CD4-positive, alpha-beta T cell treated with Interleukin-6 at 100 ng/mL for 8 hours (primary cell): ENCODE measurements around the gene ITPR2.

Source experiments
- DNase-seq: peaks from one replicate; pipeline ENCODE4 v3.0.0-alpha.2; 2020; ENCODE audit warnings: mixed read lengths, low spot score

The ITPR2 gene

DNA sequence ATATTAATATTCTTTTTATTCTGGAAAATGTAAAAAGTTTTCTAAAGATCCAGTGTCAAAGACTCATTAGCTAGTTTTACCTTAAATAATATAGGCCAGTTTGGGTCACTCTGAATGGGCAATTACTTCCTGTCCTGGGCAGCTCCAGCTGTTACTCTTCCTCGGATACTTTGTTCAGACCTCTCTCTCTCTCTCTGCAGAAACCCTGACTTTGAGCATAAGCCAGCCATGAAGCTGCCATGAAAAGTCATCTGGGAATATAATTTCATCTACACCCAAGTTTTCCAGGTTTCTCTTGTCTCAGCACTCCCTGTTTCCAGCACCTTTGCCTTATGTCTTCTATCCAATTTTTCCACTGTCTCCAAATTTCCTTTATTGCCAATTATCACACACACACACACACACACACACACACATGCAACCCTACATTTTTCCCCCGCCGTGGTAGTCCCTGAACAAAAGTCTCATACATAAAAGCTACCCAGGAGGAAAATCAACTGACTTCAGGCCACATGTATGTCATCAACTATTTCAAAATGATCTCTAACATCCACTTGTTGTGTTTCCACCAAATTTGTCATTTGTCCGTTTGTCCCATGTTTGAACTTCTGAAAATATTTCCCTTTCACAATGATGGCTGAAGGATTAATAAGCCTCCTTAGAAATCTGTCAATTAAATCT is 319.5 kb downstream of the ITPR2 start:
- DNase-seq, result no peak

- DNase-seq, result no peak
Observed at GRCh38 chr12:26512213-26512612, 320.8 kb downstream of the ITPR2 start.

DNA sequence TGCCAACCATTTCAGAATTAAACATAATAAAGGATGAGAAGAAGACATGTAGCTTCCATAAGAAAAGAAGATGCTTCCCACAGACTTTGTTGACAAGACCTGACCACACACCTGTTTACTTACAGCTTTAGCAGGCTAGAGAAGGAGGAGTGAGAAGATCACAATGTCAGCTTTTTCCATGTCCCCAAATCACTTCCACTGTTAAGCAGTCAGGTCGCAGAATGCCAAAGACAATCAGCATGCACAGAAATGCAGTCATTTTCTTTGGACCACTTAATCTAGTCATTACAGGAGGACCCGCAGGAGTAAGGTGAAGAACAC is 322.7 kb downstream of the ITPR2 start:
- no peak for DNase-seq

DNA sequence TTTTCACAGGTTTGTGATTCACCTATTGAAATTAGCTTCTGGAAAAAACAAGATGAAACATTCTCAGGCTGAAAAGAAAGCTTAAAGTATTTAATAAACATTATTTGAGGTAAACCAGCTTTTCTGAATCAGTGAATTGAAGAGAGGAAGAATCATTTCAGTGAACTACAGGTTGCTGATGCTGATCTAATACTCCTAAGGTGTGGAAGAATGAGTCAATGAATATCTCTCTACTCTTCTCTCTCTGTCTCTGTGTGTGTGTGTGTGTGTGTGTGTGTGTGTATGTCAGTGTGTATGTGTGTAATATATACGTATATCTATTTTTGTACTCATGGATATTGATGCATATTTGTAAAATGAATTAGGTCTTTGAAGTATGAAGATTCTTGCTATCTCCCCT is 325.4 kb downstream of the ITPR2 start:
- no peak for DNase-seq

DNA sequence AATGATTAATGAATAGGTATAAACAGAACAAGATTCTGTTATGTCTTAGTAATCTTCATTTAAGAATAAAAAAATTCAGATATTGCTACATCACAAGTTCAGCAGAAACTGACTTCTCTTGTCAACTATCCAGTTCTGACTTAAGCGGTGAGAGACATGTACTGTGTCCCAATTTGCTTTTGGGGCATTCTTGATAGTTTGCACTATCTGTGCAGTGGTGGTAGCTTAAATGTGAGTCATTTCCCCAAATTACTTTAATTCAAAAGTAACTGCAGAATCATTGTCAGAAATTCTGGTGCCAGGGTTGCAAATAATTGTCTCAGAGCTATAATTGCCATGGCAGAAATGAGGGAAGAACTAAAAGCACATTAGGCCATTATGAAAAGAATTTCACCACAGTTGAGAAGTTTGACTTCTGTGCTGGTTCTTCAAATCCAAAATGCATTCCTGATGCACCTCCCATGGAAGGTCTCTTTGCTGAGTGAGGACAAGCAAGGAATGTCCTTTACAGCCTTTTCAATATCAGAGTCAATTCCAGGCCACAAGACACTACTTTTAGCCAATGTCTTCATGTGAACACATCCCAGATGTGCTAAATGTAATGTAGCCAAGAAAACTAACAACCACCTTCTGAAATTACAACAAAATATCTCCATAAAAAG is 332.9 kb downstream of the ITPR2 start:
- DNase-seq, result no peak

- DNase-seq, result no peak
Observed at GRCh38 chr12:26496170-26496569, 336.8 kb downstream of the ITPR2 start.

DNA sequence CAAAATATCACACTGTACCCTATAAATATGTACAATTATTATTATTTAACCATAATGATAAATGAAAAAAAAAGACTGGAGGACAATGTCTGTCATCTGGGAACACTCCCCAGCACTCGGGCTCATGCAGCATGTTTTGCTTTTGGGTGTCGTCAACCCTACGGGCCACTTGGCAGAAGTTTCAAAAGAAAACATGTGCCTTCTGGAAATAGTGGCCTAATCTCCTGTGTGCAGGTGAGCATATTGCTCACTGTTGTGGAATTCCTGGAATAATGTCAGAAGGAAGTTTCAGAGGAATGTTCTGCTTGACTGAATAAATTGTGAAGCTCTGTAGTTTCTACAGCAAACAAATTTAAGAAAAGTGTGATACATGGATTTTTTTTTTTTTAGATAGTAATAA is 339.3 kb downstream of the ITPR2 start:
- DNase-seq, result no peak

DNA sequence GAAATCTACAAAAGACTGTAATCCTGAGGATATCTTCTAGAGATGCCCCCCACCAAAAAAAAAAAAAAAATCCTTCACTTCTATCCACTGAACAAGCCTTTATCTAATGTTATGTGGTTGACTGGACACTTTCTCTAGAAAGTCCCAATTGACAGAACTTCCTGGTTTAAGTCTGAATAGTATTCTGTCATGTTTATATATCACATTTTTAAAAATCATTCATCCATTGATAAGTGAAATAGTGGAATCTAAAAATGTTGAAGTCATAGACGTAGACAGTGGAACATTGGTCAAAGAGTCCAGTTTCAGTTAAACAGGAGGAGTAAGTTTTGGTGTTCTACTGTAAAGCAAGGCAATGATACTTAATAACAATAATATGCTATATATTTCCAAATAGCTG is 340.6 kb downstream of the ITPR2 start:
- no peak for DNase-seq

GRCh38 chr12:26489908-26490307 is 343.1 kb downstream of the ITPR2 start:
- no peak for DNase-seq

GRCh38 chr12:26488351-26488750 is 344.6 kb downstream of the ITPR2 start:
- no peak for DNase-seq

- DNase-seq, result no peak
Observed at GRCh38 chr12:26473291-26473690, 359.7 kb downstream of the ITPR2 start.

DNA sequence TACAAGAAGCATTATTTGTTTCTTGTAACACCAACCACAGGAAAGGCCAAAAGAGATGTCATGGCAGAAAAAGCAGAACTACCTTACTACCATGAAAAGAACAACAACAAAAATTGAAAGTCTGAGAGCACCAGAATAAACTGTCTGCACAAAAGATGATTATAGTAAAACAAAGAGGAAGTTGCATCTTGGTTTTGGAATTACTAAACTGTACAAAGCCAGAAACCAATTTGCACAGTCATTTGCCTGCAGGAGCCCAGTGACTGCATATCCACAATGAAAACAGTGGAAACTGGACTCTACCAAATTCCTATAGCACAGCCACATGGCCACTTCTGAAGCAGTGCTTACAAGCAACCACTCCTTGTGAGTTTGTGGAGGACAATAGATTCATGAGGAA is 361.4 kb downstream of the ITPR2 start:
- DNase-seq, result no peak

- DNase-seq, result no peak
Observed at GRCh38 chr12:26469421-26470180, 363.4 kb downstream of the ITPR2 start.

DNA sequence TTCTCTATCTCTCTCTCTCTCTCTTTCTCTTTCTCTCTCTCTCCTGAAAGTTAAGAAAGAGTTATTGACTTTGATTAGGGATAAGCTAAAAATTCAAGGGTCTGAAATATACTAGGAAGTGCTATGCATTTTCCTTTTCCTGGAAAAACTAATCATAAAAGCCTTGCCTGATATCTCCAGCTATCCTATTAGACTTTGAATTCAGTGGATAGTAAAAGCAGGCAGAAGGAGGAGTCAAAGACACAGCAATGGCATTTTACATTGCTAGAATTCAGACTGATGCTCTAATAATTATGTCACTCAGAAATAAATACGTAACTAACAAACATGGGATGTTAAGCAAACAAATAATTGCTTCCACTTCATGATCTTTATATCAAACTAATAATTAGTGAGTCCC is 365.6 kb downstream of the ITPR2 start:
- DNase-seq, result no peak

- DNase-seq, result no peak
Observed at GRCh38 chr12:26466726-26467125, 366.3 kb downstream of the ITPR2 start.

DNA sequence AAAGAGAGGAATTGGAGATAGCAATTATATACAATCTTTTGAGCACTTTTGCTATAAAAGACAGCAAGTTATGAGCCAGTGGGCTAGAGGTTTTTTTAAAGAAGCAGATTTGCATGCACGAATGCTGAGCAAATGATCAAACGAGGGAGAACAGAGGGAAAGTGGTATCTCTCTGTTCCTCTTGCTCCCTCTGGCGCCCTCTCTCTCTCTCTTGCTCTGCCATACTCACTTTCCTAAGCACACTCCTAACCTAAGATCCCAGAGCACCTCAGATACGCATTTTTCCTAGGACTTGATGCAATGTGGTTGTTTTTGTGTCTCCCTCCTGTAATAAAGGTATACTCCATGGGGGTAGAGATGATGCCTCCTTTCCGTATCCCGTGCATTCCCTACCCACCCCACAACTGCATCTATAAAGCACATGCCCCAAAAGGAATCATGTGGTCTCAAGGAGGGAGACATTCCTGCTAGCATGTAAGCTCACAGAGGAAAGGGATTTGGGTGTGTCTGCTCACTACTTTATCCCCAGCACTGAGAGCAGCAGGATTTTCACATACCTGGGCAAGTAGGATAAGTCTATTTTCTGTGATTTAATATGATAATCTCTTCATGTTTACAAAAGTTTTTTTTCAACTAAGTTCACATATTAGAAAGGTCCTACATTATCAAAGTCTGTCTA is 367.4 kb downstream of the ITPR2 start:
- no peak for DNase-seq

GRCh38 chr12:26461776-26462175 is 371.2 kb downstream of the ITPR2 start:
- DNase-seq, result no peak

- no peak for DNase-seq
Observed at GRCh38 chr12:26460361-26460760, 372.6 kb downstream of the ITPR2 start.

DNA sequence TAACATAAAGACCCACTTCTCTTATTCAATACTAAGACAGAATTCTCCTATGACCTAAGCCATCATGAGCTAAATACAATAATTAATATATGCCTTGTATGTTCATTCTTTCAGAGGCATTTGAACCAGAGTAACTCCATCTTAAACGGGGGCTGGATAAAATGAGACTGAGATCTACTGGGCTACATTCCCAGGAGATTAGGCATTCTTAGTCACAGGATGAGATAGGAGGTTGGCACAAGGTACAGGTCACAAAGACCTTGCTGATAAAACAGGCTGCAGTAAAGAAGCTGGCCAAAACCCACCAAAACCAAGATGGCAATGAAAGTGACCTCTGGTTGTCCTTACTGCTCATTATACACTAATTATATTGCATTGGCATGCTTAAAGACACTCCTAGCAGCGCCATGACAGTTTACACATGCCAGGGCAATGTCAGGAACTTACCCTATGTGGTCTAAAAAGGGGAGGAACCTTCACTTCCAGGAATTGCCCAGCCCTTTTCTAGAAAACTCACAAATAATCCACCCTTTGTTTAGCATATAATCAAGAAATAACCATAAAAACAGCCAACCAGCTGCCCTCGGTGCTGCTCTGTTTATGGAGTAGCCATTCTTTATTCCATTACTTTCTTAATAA is 376.9 kb downstream of the ITPR2 start:
- DNase-seq, result no peak

GRCh38 chr12:26453246-26453645 is 379.7 kb downstream of the ITPR2 start:
- DNase-seq, result no peak

DNA sequence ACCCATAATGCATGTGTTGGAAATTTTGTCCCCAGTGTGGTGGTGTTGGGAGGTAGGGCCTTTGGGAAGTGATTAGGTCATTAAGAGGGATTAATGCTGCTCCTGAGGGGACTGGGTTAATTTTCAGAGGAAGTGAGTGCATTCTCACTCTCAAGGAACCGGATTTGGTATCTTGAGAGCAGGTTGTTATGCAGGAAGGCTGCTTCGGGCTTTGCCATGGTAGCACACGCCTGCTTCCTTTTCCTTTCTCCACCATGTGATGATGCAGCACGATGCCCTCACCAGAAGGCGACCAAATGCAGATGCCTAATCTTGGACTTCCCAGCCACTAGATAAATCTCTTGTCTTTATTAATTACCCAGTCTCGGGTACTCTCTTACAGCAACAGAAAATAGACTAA is 380.5 kb downstream of the ITPR2 start:
- no peak for DNase-seq

- DNase-seq, result no peak
Observed at GRCh38 chr12:26451763-26452162, 381.2 kb downstream of the ITPR2 start.
